GM19043 (cell line): ENCODE measurements around the gene WRAP73.
"Not testable (repeated sequence)": the region's sequence is repeated elsewhere in the genome, so short reads cannot be mapped to it uniquely, and the experiment has no call there.

Source experiments
- ATAC-seq: cut with Tn5 transposase; IDR thresholded peaks from one replicate; pipeline ENCODE4 v1.9.1; 2021; ENCODE audit warnings: low read depth; ENCODE audit not compliant: unreplicated experiment

Gene WRAP73

DNA sequence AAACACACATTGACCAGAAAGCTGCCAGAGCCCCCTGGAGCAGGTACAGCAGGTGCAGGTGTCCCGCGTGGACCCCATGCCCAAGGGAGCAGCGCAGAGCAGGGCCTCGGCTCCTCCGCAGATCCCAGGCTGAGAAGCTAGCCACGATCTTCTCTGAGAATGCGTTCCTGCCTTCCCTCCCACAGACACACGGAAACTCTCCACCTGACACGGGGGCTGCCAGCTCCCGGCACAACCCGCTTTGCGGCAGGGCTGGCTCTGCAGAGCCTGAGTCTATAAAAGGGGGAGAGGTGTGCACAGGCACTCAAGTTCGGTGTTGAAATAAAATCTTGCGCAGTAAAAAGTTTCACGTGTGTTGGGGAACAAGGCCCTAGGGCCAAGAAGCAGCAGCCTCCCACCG, 48.2 kb downstream of the WRAP73 start:
- ATAC-seq, result no peak

DNA sequence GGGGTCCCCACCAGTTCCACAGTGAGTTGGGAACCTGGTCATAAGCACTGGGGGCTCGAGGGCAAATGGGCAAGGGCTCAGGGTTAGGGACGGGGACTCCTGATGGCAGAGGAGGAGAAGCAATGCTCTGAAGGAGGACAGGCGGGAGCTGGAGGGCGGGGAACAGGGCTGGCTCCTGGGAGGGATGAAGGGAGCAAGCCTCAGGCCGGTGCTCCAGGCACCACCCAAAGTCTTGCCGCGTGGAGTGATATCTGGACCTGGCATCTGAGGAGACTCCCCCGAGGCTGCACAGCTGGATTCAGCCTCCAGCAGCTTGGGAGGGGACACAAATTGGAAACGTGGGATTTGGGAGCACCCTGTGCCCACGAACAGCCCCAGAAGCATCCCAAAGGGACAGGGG, 49.5 kb downstream of the WRAP73 start:
- ATAC-seq, result no peak

DNA sequence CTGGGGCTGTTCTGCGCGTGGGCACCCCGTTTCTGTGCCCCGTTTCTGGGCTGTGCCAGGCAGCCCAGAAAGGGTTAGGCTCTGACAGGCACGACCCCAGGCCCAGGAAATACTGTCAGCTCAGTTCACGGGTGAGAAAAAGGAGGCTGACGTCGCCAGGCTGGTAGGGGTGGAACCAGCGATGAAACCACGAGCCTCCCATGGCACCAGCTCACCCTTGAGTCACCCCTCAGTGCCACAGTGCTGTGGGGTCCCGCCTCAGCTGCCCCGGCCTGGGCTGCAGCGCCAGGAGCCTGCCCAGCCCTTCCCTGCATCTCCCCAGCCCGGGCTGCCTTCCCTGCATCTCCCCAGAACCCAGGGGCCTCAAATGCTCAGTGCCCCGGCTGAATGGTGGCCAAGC, 50.1 kb downstream of the WRAP73 start:
- no peak for ATAC-seq

DNA sequence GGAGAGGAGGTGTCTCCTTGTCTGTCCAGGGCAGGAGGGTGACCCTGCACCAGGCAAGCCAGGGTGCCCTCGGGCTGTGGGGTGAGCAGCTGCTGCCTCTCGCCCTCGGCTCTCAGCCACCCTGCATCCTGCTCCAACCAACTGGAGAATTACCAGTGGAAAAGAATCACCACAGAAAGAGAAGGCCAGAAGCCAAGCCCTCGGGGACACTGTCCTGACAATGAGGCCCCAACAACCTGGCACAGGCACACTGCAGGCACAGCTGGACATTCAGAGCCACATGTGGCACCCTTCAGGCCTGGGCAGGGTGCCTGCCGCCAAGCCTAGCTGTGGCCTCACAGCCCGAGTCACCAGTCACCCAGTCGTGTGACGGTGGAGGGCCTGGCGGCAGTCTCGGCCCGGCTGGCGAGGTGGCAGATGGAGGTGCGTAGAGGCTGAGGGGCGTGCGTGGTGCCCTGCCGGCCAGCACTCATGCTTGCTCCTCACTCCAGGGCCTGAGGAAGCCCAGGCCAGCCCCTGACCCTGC, 50.6 kb downstream of the WRAP73 start:
- ATAC-seq, result no peak

DNA sequence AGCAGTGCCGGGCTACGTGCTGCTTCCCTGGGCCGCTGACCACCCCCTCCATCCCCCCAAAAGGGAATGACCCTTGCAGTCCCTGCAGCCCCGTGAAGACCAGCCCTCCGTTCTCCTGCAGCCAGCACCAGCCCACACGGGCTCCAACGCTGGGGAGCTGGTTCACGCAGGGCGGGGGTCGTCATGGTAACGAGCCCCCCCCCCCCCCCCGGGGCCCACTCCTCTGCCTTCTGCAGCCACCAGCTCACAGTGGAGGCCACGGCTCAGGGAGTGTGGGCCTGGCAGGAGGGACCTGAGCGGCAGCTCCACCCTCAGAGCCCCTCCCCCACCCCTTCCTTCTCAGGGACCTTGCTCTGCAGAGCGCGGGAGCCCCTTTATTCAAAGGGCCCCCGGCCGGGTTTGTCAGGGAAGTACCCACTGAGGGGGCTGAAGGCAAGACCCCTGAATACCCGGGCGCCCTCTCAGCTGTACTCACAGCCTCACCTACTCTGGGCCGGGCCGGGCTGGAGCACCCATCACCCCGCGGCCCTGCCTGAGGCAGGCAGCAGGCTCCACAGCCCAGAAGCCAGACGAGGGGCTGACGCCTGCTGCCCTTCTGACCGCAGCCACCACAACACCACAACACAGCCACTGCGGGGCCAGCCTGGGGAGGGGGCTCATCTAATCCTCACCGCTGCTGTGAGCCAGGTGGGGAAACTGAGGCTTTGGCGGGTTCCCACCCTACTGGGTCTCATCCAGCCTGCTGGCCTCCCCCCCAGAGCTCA, 51.2 kb downstream of the WRAP73 start:
- ATAC-seq, result no peak

DNA sequence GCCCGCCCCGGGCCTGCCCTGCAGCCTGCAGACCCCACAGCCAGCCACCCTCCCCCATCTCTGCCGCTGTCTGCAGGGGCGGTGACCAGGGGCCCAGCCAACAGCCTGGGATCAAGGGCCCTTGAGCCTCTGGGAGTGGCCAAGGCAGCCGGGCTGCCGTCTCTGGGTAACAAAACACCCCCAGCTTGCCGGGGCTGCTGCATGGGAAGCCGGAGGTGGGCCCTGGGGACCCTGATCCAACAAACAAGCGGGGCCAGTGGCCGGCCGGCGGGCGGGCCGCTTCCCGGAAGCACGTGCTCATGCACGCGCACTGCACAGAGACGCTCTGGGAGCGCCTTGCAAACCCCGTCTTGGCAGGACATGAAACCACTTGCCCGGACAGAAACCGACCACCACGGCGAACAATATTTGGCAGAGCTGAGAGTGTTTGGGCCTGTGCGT, 51.8 kb downstream of the WRAP73 start:
- no peak for ATAC-seq

DNA sequence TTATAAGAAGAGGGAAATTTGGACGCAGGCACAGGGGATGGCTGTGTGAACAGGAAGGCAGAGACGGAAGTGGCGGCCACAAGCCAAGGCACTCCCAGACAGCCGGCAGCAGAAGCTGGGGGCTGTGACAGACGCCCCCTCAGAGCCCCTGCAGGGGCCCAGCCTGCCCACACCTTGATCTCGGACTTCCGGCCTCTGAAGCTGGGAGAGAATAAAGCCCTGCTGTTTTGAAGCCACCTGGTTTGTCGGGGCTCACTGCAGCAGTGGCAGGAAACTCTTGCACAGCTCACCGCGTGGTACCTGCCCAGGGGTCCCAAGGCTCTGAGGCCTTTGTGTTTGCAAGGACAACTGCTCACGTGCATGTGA, 52.3 kb downstream of the WRAP73 start:
- ATAC-seq, result no peak

DNA sequence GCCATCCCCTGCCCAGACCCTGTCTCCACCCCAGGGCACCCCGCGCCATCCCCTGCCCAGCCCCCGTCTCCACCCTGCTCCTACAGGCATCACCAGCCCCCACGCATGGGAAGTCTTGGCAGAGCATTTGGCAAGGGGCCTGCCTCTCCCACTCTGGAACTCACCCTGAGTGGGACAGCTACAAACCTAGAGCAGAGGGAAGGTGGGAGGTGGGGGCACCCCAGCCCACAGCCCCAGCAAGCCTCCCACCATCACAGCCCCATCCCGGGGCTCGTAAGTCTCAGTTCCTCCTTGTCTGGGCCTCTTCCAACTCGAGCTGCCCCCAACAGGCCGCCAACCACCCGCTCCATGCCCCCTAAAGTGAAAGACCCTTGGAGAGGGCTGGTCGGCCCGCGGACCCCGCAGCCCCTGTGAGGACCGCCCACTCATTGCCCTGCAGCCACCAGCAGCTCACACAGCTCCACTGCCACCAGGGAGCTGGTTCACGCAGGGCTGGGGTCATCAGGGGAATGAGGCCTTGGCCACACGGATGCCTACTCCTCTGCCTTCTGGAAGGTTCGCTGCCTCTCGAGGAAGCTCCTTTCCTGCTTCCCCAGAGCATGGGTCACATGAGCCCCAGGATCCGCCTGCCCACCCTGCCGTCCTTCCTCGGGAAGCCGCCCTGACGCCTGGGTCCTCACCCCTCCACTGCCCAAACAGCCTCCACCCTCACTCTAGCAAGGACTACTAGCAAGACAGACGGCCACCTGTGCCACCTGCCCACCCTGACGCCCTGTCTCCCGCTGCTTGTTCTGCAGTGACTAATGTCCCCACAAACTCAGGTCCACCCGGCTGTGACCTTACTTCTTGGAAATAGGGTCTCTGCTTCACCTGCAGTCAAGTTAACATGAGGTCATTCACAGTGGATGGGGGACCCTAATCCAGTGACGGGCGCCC, 53.0 kb downstream of the WRAP73 start:
- ATAC-seq, result no peak

DNA sequence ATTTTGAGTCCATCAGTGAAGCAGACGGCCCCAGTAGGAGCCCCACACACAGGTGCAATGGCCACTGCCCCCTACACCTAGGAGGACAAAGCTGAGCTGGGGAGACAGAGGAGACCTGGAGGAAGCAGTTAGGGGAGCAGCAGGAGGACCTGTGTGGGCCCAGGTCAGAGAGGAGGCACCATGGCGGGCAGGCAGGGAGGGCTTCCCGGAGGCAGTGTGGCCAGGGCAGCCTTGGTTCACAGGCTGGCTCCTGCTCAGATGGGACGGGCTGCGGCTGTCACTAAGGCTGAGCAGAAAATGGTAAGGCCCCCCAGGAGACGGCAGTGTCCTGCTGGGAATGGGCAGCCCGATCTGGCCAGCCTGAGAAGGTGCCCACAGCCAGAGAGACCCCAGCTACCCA, 54.0 kb downstream of the WRAP73 start:
- no peak for ATAC-seq

DNA sequence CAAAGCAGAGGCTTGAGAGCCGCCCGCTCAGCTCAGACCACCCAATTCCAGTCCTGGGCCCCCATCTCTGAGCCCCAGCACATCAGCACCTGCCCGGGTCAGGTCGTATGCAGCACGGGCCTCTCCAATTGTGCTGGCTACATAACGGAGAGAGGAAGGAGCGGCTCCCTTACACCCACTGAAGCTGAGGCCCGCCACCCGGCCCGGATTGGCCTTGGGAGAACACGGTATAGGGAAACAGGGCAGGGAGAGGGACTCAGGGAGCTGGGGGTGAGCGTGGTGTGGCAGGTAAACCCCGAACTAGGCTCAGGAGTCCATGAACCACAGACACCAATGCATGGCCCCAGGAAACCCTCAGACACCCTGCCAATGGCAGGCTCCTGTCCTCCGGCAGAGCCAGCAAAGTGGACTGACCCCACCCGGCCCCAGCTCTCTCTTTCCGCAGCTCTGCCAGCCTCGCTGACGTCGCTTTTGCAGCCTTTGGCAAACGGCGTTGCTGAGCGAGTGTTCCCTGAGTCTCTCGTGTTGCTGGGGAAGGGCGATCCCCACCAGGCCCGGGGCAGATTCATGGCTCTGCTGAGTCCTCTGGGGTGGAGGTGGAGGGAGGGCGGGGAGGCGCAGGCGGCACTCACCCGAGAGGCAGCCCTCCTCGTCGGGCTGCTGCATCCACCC, 55.1 kb downstream of the WRAP73 start:
- ATAC-seq, result no peak

DNA sequence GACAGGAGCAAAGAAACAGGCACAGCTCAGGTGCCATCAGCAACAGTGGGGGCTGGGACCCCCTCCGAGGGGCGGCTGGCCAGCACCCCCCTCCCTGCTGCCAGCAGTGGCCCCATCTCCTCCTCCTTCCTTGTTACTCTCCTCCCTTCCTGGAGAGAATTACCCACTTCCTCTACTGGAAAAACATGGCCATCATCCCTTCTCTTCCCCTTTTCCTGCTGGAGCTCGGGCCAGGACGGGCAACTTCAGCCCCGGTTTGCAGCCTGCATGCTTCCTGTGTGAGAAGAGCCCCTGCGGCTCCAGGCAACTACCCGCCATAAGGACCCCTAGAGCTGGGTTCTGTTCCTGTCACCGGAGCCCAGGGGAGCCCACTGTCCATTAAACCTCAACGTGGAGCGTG, 56.2 kb downstream of the WRAP73 start:
- ATAC-seq, result no peak

DNA sequence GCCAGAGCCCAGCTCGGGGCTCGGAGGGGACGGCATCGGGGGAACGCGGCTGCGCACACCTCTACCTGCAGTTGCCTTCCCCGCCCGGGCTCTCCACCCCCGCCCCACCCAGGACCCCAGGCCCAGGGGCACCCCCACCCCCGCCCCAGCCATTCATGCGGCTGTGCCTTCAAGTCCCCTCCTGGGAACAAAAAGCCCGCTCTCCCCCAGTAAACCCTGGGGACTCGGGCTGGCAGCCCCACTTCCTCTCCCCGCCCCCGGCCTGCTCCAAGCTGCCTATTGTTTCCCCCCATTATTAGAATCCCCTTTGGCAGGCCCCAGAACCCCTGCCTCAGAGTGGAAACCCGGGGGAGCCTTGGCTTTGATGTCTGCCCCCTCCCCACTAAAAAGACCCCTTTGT, 56.6 kb downstream of the WRAP73 start:
- ATAC-seq, result no peak

DNA sequence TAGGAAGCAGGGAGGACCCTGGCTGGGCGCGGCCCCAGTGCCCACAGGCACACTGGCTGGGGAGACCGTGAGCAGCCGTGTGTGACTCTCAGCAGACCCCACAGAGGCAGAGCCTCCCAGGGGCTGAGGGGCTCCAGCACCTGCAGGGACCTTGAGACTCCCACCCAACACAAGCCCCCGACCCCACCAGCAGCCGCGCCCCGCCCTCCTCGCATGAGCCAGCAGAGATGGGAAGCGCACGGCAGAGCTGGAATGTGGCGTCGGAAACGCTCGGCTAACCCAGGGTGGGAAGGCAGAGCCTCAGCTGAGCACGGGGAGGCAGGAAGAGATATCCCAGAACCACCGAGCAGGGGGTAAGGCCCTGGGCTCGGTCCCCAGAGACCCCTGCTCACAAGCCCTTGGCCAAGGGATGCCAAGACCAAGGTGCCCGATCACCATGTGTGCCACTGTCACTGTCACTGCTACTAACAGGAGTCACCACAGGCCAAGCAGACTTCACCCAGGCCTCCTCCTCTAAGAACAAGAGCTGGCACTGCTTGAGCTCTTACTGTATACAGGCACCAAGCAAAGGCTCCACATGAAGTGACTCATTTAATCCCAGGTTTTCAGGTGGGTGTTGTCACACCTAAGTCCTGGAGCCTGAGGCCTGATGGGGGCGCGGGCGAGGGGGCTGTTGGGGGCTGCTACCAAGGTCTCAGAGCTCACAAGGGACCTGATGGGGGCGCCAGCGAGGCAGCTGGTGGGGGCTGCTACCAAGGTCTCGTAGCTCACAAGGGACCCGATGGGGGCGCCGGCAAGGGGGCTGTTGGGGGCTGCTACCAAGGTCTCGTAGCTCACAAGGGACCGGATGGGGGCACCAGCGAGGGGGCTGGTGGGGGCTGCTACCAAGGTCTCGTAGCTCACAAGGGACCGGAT, 58.7 kb downstream of the WRAP73 start:
- ATAC-seq, result no peak

DNA sequence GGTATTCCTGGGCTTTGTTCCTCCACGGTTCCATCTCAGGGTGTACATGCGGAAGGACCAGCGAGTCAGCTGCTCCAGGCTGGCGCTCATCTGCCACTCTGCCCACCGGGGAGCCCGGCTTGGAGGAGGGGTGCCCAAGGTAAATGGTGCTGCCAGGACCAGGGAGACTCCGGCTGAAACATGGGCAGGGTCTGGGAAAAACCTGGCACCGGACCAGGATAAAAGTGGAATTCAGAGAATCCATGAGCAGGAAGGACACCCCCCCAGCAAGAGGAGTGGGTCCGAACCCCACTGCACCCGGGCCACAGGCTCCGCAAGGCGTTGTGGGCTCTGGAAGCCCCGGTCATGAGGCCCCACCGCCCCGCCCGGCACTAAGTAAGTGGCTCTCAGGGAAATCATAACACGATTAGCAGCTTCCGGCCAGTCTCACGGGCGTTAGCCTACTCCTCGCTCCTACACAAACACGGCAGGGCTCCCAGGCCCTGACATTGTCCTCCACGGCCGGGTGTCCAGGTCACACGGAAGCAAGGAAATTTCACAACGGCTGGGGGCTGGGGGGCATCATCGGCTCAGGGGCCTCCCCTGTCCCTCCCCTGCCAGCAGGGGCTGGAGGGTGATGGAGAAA, 59.7 kb downstream of the WRAP73 start:
- no peak for ATAC-seq

DNA sequence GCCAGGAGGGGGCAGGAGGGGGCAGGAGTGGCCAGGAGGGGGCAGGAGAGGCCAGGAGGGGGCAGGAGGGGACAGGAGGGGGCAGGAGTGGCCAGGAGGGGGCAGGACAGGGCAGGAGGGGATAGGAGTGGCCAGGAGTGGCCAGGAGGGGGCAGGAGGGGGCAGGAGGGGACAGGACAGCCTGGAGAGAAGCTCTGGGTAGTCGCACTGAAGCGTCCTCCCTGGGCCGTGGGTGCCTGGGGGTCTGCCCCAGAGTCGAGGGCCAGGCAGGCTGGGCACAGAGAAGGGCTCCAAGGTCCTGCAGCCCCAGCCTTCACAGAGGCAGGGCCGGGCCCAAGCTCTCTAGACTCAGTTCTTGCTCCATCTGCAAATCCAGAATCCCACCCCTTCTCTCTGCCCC, 61.5 kb downstream of the WRAP73 start:
- no peak for ATAC-seq

DNA sequence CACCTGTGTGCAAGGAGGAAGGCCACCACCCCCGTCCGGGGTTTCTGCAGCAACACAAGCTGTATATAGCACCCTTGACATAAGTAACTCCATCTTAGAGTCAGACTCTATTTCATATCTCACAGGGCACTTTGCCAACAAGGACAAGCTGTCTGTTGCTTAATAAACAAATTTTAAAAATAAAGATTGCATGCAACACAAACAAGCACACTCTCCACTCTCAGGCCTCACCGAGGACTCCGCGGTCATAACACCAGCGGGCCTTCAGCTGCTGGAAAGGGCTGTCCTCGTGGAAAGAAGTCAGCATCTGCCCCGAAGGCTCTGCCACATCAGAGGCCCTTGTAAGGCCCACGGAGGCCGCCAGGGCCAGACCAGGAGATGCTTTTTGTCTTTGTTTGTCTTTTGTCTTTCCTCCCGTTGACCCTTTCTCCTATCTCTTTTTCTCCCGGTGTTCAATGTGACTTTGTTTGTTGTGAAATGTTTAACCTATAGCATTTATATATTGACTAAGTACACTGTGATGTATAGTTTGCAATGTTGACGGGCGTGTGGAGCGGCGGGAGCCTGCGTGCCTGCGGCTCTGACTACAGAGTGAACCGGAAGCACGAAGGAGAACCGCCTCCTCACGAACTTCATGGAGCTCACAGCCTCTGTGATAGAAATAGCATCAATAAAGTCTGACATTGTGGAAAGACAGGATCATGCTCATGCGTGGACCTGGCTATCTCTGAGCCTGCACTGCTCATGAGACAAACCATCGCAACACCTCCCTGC, 62.7 kb downstream of the WRAP73 start:
- no peak for ATAC-seq

DNA sequence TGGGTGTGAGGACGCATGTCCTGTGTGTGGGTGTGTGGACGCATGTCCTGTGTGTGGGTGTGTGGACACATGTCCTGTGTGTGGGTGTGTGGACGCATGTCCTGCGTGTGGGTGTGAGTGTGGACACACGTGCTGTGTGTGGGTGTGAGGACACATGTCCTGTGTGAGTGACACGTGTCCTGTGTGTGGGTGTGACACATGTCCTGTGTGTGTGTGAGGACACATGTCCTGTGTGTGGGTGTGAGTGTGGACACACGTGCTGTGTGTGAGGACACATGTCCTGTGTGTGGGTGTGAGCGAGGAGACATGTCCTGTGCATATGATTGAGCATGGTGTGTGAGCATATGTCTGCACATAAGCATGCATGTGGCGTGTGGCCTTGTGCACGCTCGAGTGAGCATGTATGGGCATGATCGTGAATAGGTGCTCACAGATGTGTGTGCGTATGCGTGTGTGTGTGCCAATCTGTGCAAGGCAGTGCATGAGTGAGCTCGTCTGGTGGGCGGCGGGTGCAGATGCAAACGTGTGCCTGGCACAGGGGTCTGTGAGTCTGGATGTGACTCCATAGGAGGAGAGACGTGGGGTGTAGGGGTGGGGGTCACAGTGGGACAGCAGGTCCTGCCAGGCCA, 63.8 kb downstream of the WRAP73 start:
- ATAC-seq, result no peak

DNA sequence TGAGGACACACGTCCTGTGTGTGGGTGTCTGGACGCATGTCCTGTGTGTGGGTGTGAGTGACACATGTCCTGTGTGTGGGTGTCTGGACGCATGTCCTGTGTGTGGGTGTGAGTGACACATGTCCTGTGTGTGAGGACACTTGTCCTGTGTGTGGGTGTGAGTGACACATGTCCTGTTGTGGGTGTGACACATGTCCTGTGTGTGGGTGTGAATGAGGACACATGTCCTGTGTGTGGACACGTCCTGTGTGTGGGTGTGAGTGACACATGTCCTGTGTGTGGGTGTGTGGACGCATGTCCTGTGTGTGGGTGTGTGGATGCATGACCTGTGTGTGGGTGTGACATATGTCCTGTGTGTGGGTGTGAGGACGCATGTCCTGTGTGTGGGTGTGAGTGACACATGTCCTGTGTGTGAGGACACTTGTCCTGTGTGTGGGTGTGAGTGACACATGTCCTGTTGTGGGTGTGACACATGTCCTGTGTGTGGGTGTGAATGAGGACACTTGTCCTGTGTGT, 64.5 kb downstream of the WRAP73 start:
- ATAC-seq, result not testable (repeated sequence)
